OCI-LY3 (cell line): Measurements from ENCODE around the gene ZNF506.
"Not testable (repeated sequence)": the region's sequence is repeated elsewhere in the genome, so short reads cannot be mapped to it uniquely, and the experiment has no call there.

Source experiments
- H2AFZ ChIP-seq: fragments of 200-600, 300-600 bp; shearing (Covaris generic); 2 replicates; pipeline ENCODE4 v1.6.0; 2014; ENCODE audit warnings: antibody characterized with exemption, low read depth, low read length
- H3K27ac ChIP-seq: fragments of 200-600, 300-600 bp; sonication (generic); 2 replicates; pipeline ENCODE4 v1.5.1; 2014; ENCODE audit warnings: mild to moderate bottlenecking, low read length, moderate library complexity, mixed read lengths
- H3K27me3 ChIP-seq: fragments of 200-600, 300-600 bp; sonication (generic); 2 replicates; pipeline ENCODE4 v1.6.1; 2014; ENCODE audit warnings: low read depth, low read length, mixed read lengths
- H3K36me3 ChIP-seq: fragments of 200-600, 300-600 bp; sonication (generic); replicated peaks from 2 replicates; pipeline ENCODE3; 2014; ENCODE audit warnings: low read depth, low read length, mixed read lengths
- H3K4me1 ChIP-seq: fragments of 300-600, 200-600 bp; sonication (generic); 2 replicates; pipeline ENCODE4 v1.6.1; 2014; ENCODE audit warnings: low read length, mixed read lengths
- H3K4me2 ChIP-seq: fragments of 200-600, 300-600 bp; sonication (generic); 2 replicates; pipeline ENCODE4 v1.6.1; 2014; ENCODE audit warnings: low read length, mixed read lengths
- H3K4me3 ChIP-seq: fragments of 300-600, 200-600 bp; sonication (generic); 2 replicates; pipeline ENCODE4 v1.5.1; 2014; ENCODE audit warnings: antibody characterized with exemption, mild to moderate bottlenecking, low read length, moderate library complexity
- H3K79me2 ChIP-seq: fragments of 300-600, 200-600 bp; shearing (Covaris generic); 2 replicates; pipeline ENCODE4 v1.6.1; 2014; ENCODE audit warnings: mild to moderate bottlenecking, low read length, mixed read lengths
- H3K9ac ChIP-seq: fragments of 300-600, 200-600 bp; shearing (Covaris generic); 2 replicates; pipeline ENCODE4 v1.6.0; 2014; ENCODE audit warnings: mild to moderate bottlenecking, low read length, moderate library complexity
- H3K9me3 ChIP-seq: fragments of 200-600, 300-600 bp; shearing (Covaris generic); 2 replicates; pipeline ENCODE4 v1.6.1; 2014; ENCODE audit warnings: low read length, mixed read lengths; ENCODE audit not compliant: insufficient read depth
- H4K20me1 ChIP-seq: fragments of 200-600, 300-600 bp; sonication (generic); 2 replicates; pipeline ENCODE4 v1.6.1; 2016; ENCODE audit warnings: low read length, mixed read lengths; ENCODE audit not compliant: insufficient read depth
- EZH2phosphoT487 ChIP-seq: fragments of 200-600 bp; shearing (Covaris generic); IDR thresholded peaks from 2 replicates; pipeline ENCODE4 v1.6.1; 2018; ENCODE audit warnings: antibody characterized with exemption, mixed run types, low read depth
- TF ChIP-seq, protein P1 (sequence below): fragments of 200-600, 300-600 bp; sonication (generic); IDR thresholded peaks from 2 replicates; pipeline ENCODE4 v1.5.1; 2014; ENCODE audit warnings: antibody characterized with exemption, low read length, low read depth

Gene ZNF506

DNA sequence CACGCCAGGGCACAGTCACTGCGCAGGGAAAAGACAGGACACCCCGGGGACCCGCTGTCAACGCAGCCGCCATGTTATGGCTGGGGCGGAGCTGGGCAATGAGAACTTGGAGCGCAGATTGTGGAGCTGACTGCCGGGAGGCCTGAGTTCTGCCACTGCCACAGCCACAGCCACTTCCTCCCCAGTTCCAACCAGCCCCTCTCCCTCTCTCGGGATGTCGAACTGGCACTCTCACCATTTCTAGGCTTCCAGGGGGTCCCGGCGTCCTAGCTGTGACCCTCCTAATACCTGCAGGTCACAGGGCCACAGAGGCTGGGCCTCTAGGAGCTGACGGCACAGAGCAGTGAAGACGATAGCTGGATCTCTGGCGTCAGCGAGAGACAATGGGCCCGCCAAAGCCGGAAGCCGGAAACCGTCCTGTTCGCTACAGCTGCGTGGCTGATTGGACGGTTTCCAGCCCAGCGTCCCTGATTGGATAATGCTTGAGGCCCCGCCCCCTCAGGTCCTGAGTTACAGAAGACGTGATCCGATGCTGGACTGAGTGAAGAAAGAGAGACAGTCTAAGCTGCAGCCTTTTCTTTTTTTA lies at the start of gene ZNF506:
TSS of gene ZNF506 (minus strand) at position 385 of the 586 bp plus-strand sequence. CDS start at position 238, 147 bp downstream.
- no peaks in the 10 kb centered on the region for H3K27me3 ChIP-seq
- H3K4me3 ChIP-seq = no peak within 1 kb of the TSS
- no peak within 1 kb of the TSS for H3K27ac ChIP-seq
- H3K9ac ChIP-seq = no peak within 1 kb of the TSS
- H4K20me1 ChIP-seq = no peaks in the 10 kb centered on the region
- H3K9me3 ChIP-seq = peaks cover 48% of the 10 kb centered on the region
- H2AFZ ChIP-seq = no peak within 1 kb of the TSS
- no peak within 1 kb of the TSS for H3K4me2 ChIP-seq
- H3K79me2 ChIP-seq = no peaks in the 10 kb centered on the region
- H3K4me1 ChIP-seq = peaks cover 41% of the 10 kb centered on the region
- TF ChIP-seq, protein P1, sequence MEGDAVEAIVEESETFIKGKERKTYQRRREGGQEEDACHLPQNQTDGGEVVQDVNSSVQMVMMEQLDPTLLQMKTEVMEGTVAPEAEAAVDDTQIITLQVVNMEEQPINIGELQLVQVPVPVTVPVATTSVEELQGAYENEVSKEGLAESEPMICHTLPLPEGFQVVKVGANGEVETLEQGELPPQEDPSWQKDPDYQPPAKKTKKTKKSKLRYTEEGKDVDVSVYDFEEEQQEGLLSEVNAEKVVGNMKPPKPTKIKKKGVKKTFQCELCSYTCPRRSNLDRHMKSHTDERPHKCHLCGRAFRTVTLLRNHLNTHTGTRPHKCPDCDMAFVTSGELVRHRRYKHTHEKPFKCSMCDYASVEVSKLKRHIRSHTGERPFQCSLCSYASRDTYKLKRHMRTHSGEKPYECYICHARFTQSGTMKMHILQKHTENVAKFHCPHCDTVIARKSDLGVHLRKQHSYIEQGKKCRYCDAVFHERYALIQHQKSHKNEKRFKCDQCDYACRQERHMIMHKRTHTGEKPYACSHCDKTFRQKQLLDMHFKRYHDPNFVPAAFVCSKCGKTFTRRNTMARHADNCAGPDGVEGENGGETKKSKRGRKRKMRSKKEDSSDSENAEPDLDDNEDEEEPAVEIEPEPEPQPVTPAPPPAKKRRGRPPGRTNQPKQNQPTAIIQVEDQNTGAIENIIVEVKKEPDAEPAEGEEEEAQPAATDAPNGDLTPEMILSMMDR = no peak
- TF ChIP-seq EZH2phosphoT487 = no peak
- H3K36me3 ChIP-seq = peaks cover 44% of the 10 kb centered on the region

DNA sequence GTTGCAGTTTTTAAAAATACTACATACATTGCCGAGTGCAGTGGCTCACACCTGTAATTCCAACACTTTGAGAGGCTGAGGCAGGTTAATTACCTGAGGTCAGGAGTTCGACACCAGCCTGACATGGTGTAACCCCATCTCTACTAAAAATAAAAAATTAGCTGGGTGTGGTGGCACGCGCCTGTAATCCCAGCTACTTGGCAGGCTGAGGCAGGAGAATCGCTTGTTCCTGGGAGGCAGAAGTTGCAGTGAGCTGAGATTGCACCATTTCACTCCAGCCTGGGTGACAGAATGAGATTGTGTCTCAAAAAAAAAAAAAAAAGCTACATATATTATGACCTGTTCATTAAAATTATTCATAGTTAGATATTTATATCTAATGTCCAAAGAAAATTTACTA lies 48.5 kb upstream of the ZNF506 start:
- H3K4me3 ChIP-seq, H2AFZ ChIP-seq, H3K4me2 ChIP-seq, H3K27ac ChIP-seq, H3K4me1 ChIP-seq, H4K20me1 ChIP-seq, H3K27me3 ChIP-seq, H3K9ac ChIP-seq: not testable (repeated sequence)
- Histone ChIP-seq H3K36me3 (peaks cover 76% of the 10 kb centered on the region), H3K79me2 (peaks cover 87% of the 10 kb centered on the region), H3K9me3 (peaks cover 54% of the 10 kb centered on the region)

DNA sequence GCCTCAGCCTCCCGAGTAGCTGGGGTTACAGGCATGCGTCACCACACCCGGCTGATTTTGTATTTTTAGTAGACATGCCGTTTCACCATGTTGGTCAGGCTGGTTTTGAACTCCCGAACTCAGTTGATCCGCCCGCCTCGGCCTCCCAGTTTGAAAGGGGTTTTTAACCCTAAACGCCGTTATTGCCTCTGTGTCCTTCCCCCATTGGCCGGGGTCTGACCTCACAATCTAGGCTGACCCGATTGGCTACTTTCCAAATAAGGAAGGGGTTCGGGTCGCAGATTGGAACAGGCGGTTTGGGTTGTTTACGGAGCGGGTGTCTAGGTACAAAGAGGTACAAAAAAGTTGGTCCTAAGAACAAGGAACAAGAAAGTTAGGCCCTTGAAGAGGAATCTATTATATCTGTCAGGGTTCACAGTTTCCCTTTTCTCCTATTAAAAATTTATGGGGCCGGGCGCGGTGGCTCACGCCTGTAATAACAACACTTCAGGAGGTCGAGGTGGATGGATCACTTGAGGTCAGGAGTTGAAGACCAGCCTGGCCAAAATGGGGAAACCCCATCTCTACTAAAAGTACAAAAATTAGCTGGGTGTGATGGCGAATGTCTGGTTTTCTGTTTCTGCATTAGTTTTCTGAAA lies 45.2 kb upstream of the ZNF506 start:
- H4K20me1 ChIP-seq = no peaks in the 10 kb centered on the region
- peaks cover 59% of the 10 kb centered on the region for H3K79me2 ChIP-seq
- peak overlapping the region; percentile 92 for H3K4me3 ChIP-seq
- H3K4me1 ChIP-seq = peaks cover 11% of the 10 kb centered on the region
- peak overlapping the region; percentile 89 for H3K27ac ChIP-seq
- H3K4me2 ChIP-seq = peak overlapping the region; percentile 82
- 0 out of 2 replicates have a peak overlapping the region, but pooled peaks have one; percentile 6 for H2AFZ ChIP-seq
- H3K9ac ChIP-seq = peak overlapping the region; percentile 96
- TF ChIP-seq, protein P1 = no peak
- TF ChIP-seq EZH2phosphoT487 = no peak
- no peaks in the 10 kb centered on the region for H3K27me3 ChIP-seq
- H3K36me3 ChIP-seq = peaks cover 57% of the 10 kb centered on the region
- H3K9me3 ChIP-seq = peaks cover 50% of the 10 kb centered on the region

DNA sequence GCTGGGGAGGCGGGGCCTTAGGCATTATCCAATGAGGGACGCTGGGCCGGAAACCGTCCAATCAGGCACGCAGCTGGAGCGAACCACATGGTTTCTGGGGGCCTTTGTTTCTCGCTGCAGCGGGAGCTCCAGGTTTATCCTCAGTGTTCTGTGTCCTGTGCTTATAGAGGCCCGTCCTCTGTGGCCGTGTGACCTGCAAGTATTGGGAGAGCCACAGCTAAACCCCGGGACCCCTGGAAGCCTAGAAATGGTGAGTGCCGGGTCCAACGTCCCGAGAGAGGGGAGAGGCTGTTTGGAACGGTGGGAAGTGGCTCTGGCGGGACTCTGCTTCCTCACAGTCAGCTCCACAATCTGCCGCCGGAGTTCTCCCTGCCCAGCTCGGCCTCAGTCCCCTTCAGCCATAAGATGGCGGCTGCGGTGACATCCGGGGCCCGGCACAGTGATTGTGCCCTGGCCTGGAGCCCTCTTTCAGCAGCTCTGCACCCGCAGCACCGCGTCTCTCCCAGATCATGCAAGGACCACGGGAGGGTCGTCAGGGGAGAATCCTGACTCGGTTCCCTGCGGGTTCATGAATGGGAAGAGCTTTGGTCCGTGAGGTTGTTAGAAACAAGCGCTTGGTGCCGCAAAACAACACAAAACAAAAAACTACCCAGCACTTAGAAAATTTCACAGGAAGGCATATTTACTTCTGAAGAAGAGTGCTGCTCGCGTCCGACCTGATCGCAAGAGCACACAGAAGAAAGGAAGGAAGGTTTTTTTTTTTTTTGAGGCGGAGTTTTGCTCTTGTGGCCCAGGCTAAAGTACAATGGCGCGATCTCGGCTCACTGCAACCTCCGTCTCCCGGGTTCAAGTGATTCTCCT lies 44.4 kb upstream of the ZNF506 start, which contains the start of gene ZNF253:
TSS of gene ZNF253 (plus strand) at position 133 of the 861 bp plus-strand sequence. CDS start at position 248, 115 bp downstream.
- TF ChIP-seq EZH2phosphoT487 = no peak
- TF ChIP-seq, protein P1 = no peak
- no peaks in the 10 kb centered on the region for H3K27me3 ChIP-seq
- H3K79me2 ChIP-seq = peaks cover 52% of the 10 kb centered on the region
- peak within 1 kb of the TSS; percentile 91 for H2AFZ ChIP-seq
- peak within 1 kb of the TSS; percentile 82 for H3K4me2 ChIP-seq
- H3K9me3 ChIP-seq = peaks cover 46% of the 10 kb centered on the region
- H3K4me3 ChIP-seq = peak within 1 kb of the TSS; percentile 92
- peaks cover 11% of the 10 kb centered on the region for H3K4me1 ChIP-seq
- H3K9ac ChIP-seq = peak within 1 kb of the TSS; percentile 96
- H4K20me1 ChIP-seq = no peaks in the 10 kb centered on the region
- H3K27ac ChIP-seq = peak within 1 kb of the TSS; percentile 89
- H3K36me3 ChIP-seq = peaks cover 51% of the 10 kb centered on the region
